Neural progenitor cell (in vitro differentiated cells): ENCODE measurements around the gene CFAP57. TPM values are rescaled to one million over a fixed set of nuclear protein-coding genes. Genes with fewer than 3 reads are reported as not detected.

Experiments
- DNase-seq: peaks from one replicate; pipeline ENCODE4 v3.0.0-alpha.2; 2016; ENCODE audit warnings: low spot score
- H2AFZ ChIP-seq: fragments of 200-600 bp; sonication (generic); replicated peaks from 2 replicates; pipeline ENCODE4 v1.6.1; 2016; ENCODE audit warnings: antibody characterized with exemption
- H3F3A ChIP-seq: fragments of 200-600 bp; sonication (generic); 2 replicates; pipeline ENCODE4 v1.6.1; 2016; ENCODE audit warnings: antibody characterized with exemption, low read depth
- H3K27ac ChIP-seq: fragments of 200-600 bp; sonication (generic); 2 replicates; pipeline ENCODE4 v1.5.1; 2016; ENCODE audit warnings: mild to moderate bottlenecking
- H3K27me3 ChIP-seq: fragments of 200-600 bp; sonication (generic); 2 replicates; pipeline ENCODE4 v1.6.1; 2016; ENCODE audit warnings: mild to moderate bottlenecking, moderate library complexity
- H3K36me3 ChIP-seq: fragments of 200-600 bp; sonication (generic); 2 replicates; pipeline ENCODE4 v1.5.1; 2016
- H3K4me1 ChIP-seq: fragments of 200-600 bp; sonication (generic); 2 replicates; pipeline ENCODE4 v1.6.1; 2016; ENCODE audit warnings: mixed run types
- H3K4me2 ChIP-seq: fragments of 200-600 bp; sonication (generic); 2 replicates; pipeline ENCODE4 v1.6.1; 2016
- H3K4me3 ChIP-seq: fragments of 200-600 bp; sonication (generic); 2 replicates; pipeline ENCODE4 v1.5.1; 2016
- H3K79me2 ChIP-seq: fragments of 200-600 bp; sonication (generic); 2 replicates; pipeline ENCODE4 v1.6.1; 2016; ENCODE audit warnings: low read depth
- H3K9ac ChIP-seq: fragments of 200-600 bp; sonication (generic); 2 replicates; pipeline ENCODE4 v1.6.1; 2016
- H3K9me3 ChIP-seq: fragments of 200-600 bp; sonication (generic); 2 replicates; pipeline ENCODE4 v1.5.1; 2016; ENCODE audit warnings: low read depth
- H4K20me1 ChIP-seq: fragments of 200-600 bp; sonication (generic); 2 replicates; pipeline ENCODE4 v1.6.1; 2016; ENCODE audit warnings: low read depth
- H3K27ac Mint-ChIP-seq: 3 replicates; pipeline ENCODE4 v1.8.0; 2021; ENCODE audit warnings: mixed read lengths
- H3K27me3 Mint-ChIP-seq: 2 replicates; pipeline ENCODE4 v1.8.0; 2022; ENCODE audit warnings: low read depth, mild to moderate bottlenecking, inconsistent platforms, moderate library complexity, mixed read lengths; ENCODE audit not compliant: insufficient read depth
- H3K36me3 Mint-ChIP-seq: 3 replicates; pipeline ENCODE4 v1.8.0; 2021; ENCODE audit warnings: mixed read lengths
- H3K4me1 Mint-ChIP-seq: 3 replicates; pipeline ENCODE4 v1.8.0; 2021; ENCODE audit warnings: mixed read lengths
- H3K4me3 Mint-ChIP-seq: 3 replicates; pipeline ENCODE4 v1.8.0; 2021; ENCODE audit warnings: mild to moderate bottlenecking, moderate library complexity, mixed read lengths
- H3K9me3 Mint-ChIP-seq: 3 replicates; pipeline ENCODE4 v1.8.0; 2020; ENCODE audit warnings: mixed read lengths
- EZH2 ChIP-seq: fragments of 200-600 bp; sonication (generic); IDR thresholded peaks from 2 replicates; pipeline ENCODE4 v1.6.1; 2017; ENCODE audit warnings: antibody characterized with exemption, mild to moderate bottlenecking, moderate library complexity
- EZH2phosphoT487 ChIP-seq: fragments of 200-600 bp; sonication (generic); IDR thresholded peaks from 2 replicates; pipeline ENCODE4 v1.6.1; 2017; ENCODE audit warnings: antibody characterized with exemption
- total RNA-seq: library from RNA; depleted of rRNA; stranded (reverse); fragments of >200 nt; gene quantifications from 2 replicates; pipeline ENCODE4 v1.2.3, GENCODE V29; 2015; ENCODE audit warnings: low replicate concordance
- TF ChIP-seq, protein P1 (sequence below): fragments of 200-600 bp; sonication (generic); IDR thresholded peaks from 2 replicates; pipeline ENCODE4 v1.5.1; 2017; ENCODE audit warnings: antibody characterized with exemption, mild to moderate bottlenecking

Gene CFAP57
- total RNA-seq, 1 donor from 2014 or later: 0.97 TPM

DNA sequence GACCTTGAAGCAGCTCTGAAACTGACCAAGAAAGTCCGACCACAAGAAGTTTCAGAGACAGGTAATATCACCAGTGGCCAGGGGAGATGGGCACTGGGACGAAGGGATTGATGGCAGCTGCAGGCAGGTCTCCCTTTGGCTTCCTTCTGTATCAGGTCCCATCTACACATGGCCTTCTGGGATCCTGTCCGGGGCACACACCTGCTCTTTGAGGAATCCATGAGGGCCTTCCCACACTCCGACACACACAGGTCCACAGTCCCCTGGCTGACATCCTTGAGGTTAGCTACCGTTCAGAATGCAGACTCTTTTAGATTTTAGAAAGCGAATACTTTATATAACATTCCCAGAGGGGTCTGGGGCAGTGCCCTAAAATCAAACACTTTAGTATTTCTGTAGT lies 71.2 kb downstream of the CFAP57 start:
- Histone ChIP-seq H3K79me2 (no peaks in the 10 kb centered on the region), H3K27me3 (no peaks in the 10 kb centered on the region), H3K36me3 (no peaks in the 10 kb centered on the region), H3K27ac (no peak overlapping the region), H3K9me3 (peaks cover 27% of the 10 kb centered on the region), H3K9ac (no peak overlapping the region), H3F3A (no peaks in the 10 kb centered on the region), H3K4me2 (no peak overlapping the region), H3K4me1 (no peaks in the 10 kb centered on the region), H2AFZ (no peak overlapping the region), H3K4me3 (no peak overlapping the region), H4K20me1 (no peaks in the 10 kb centered on the region)
- Mint-ChIP-seq H3K9me3 (peaks cover 31% of the 10 kb centered on the region), H3K27me3 (peaks cover 2% of the 10 kb centered on the region), H3K36me3 (no peaks in the 10 kb centered on the region), H3K27ac (no peak overlapping the region), H3K4me1 (no peaks in the 10 kb centered on the region), H3K4me3 (no peak overlapping the region)
- TF ChIP-seq, protein P1, sequence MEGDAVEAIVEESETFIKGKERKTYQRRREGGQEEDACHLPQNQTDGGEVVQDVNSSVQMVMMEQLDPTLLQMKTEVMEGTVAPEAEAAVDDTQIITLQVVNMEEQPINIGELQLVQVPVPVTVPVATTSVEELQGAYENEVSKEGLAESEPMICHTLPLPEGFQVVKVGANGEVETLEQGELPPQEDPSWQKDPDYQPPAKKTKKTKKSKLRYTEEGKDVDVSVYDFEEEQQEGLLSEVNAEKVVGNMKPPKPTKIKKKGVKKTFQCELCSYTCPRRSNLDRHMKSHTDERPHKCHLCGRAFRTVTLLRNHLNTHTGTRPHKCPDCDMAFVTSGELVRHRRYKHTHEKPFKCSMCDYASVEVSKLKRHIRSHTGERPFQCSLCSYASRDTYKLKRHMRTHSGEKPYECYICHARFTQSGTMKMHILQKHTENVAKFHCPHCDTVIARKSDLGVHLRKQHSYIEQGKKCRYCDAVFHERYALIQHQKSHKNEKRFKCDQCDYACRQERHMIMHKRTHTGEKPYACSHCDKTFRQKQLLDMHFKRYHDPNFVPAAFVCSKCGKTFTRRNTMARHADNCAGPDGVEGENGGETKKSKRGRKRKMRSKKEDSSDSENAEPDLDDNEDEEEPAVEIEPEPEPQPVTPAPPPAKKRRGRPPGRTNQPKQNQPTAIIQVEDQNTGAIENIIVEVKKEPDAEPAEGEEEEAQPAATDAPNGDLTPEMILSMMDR: no peak
- TF ChIP-seq EZH2 (no peak), EZH2phosphoT487 (no peak)
- DNase-seq: no peak

DNA sequence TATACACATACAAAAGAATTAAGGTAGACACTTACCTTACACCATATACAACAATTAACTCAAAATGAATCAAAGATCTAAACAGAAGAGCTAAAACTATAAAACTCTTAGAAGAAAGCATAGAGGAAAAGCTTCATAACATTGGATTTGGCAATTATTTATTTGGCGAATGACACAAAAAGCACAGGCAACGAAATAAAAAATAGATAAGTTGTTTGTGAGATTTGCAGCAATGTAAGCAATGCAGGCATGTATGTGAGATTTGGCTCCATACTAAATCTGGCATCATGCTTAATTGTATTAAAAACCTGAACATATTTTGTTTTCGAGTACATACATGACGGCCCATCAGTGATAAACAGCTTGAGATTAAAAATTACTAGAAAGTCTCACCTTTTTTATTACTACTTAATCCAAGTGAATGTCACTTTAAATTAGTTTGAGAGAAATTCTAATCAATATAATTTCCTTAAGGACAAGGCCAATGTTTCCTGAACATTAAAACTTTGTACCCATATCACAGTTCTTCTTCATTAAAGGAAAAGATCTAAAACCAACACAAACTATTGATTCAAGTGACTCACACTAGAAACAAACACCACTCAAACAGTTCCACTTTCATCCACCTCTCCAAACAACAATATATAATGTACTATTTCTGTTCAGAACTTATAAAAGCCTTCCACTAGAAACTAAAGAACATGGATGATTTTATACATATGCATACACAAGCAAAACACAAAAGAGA lies 74.5 kb downstream of the CFAP57 start:
- Histone ChIP-seq H3K36me3 (no peaks in the 10 kb centered on the region), H3K79me2 (no peaks in the 10 kb centered on the region), H4K20me1 (no peaks in the 10 kb centered on the region), H3F3A (no peaks in the 10 kb centered on the region), H3K9ac (no peak overlapping the region), H3K9me3 (peaks cover 29% of the 10 kb centered on the region), H2AFZ (no peak overlapping the region), H3K4me1 (no peaks in the 10 kb centered on the region), H3K27ac (no peak overlapping the region), H3K4me3 (no peak overlapping the region), H3K4me2 (no peak overlapping the region), H3K27me3 (no peaks in the 10 kb centered on the region)
- Mint-ChIP-seq H3K4me1 (no peaks in the 10 kb centered on the region), H3K4me3 (no peak overlapping the region), H3K36me3 (no peaks in the 10 kb centered on the region), H3K27ac (no peak overlapping the region), H3K27me3 (peaks cover 4% of the 10 kb centered on the region), H3K9me3 (peaks cover 32% of the 10 kb centered on the region)
- DNase-seq: no peak
- TF ChIP-seq, protein P1: no peak
- TF ChIP-seq EZH2phosphoT487: no peak
- no peak for TF ChIP-seq EZH2

DNA sequence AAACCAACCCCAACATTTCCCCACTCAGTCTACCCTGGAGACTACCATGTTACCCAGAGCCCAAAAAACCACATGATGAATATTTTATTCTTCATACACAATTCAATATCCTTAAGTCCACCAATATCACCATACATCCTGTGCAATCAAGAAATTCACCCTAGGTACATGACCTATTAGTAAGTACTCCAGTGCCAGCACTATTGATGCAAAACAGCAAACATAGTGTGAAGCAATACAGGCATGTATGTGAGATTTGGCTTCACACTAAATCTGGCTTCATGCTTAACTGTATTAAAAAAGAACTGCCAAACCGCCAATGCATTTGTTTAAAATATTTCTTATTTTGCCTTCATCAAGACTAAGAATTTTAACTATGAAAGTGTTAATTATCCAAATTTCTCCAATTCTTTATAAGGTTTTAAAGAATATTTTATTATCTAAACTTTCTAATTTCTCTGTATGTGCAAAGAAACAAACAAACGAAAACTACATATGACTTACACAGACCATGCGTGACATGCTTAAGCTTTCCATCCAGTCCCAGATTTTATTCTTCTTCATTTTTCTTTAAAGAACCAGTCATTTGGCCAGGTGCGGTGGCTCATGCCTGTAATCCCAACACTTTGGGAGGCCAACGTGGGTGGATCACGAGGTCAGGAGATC lies 75.3 kb downstream of the CFAP57 start:
- no peaks in the 10 kb centered on the region for H3K36me3 ChIP-seq
- Mint-ChIP-seq H3K9me3 (peaks cover 32% of the 10 kb centered on the region), H3K4me1 (no peaks in the 10 kb centered on the region), H3K36me3 (no peaks in the 10 kb centered on the region), H3K4me3 (no peak overlapping the region), H3K27me3 (peaks cover 2% of the 10 kb centered on the region), H3K27ac (no peak overlapping the region)
- H3K4me3 ChIP-seq: no peak overlapping the region
- H4K20me1 ChIP-seq: no peaks in the 10 kb centered on the region
- no peak overlapping the region for H3K4me2 ChIP-seq
- peaks cover 29% of the 10 kb centered on the region for H3K9me3 ChIP-seq
- H3K4me1 ChIP-seq: no peaks in the 10 kb centered on the region
- H3K79me2 ChIP-seq: no peaks in the 10 kb centered on the region
- H3K27me3 ChIP-seq: no peaks in the 10 kb centered on the region
- no peaks in the 10 kb centered on the region for H3F3A ChIP-seq
- H3K27ac ChIP-seq: no peak overlapping the region
- H3K9ac ChIP-seq: no peak overlapping the region
- H2AFZ ChIP-seq: no peak overlapping the region
- DNase-seq: no peak
- TF ChIP-seq, protein P1: no peak
- TF ChIP-seq EZH2 (no peak), EZH2phosphoT487 (no peak)
